ENCODE results near the gene DEXI.
"Not testable (repeated sequence)": the region's sequence is repeated elsewhere in the genome, so short reads cannot be mapped to it uniquely, and the experiment has no call there.

The DEXI gene

DNA sequence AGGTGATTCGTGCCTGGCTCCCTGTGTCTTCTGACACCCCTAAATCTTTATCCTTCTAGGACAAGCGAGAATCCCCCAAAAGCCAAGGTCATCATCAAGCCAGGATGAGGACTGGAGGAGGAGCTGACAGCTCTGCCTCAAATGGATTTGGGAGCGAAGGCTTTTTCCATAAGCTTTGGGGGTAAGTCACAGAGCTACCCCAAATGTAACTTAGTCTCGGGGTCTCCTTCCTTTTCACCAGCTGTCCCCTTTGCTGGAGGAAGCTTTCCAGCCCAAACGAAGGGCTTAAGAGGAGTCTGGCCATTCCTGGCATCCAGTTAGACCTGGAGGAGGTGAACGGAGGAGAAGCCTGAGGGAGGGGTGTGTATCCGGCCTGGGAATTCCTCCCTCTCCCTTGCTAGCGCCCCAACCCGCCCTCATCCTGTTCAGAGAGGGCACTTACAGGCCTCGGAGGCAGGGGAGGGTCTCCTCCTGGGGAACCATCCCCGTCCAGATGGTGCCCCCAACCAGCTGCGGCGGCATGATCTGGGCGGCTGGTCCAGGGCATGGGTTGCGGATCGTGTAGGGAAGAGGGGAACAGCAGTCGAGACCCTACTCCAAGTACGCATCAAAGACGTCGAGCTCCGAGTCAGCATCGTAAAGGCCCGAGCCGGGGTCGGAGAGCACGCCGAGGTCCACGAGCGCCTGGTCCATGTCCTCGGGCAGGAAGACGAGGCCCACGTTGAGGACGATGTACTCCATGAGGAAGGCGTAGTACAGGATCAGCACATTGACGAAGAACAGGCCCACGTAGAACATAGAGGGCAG, 938 bp downstream of the DEXI start:
- no peak for DNase-seq (ENCODE audit: low read depth in 2 of 2)

DNA sequence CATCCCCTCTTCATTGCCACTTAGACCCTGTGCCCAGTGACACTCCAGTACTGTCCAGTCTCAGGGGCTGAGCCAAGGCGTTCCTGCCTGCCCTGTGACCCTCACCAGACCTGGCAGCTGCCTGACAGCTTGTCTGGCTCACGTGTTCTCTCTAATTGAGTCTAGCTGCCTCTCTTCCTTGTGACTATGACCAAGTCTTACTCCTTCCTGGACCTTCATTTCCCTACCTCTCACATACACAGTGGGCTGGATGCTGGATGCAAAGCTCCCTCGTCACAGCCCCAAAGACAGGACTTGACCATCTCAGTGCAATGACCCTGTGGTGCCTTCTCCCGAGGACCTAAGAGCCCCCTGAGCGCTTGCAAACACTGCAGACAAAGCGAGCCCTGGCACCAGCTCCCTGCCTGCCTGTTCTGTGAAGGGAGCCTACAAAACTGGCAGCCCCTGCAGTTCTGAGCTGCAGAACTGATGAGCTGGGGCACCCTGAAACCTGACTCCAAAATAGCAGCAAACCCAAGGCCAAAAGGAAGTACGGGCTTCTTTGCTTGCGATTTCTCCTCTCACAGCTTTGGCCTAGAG, 1.7 kb downstream of the DEXI start:
- DNase-seq (ENCODE audit: low read depth in 2 of 2), result no peak

GRCh38 chr16:10939649-10940234, 2.5 kb downstream of the DEXI start:
- DNase-seq (ENCODE audit: low read depth in 2 of 2), result no peak

DNA sequence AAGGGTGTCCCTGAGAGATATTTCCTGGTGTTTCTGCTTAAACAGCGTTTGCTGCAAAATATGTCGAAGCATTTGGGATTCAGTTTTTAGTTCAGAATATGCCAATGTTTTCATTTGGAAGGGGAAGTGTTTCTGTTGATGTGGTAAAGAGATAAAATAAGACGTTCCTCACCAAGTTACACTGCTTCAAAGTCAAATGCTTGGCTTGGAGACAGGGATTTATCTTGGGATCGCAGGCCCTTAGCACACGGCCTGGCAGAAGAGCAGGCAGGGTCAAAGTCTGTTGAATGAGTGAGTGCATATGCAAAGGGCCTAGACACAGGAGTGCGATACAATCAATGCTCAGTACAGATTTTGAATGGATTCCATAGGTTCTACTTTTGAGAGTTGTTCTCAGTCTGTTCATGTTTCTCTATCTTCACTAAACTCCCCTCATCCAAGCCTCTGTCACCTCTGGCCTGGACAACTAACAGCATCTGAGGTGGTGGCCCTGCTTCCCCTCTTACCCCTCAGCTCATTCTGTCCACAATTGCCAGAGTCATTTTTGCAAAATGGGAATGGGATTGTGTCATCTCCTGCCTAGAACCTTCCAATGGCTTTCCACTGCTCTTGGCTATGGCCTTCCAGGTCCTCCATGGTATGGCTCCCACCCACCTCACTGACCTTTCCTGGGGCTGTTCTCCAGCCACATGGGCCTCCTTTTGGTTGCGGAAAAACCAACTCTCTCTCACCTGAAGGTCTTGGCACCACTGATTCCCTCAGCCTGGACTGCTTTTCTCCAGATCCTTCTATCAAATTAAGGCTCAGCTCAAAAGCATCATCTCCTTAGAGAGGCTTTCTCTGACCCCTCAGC, 3.2 kb downstream of the DEXI start:
- no peak for DNase-seq (ENCODE audit: low read depth in 2 of 2)

DNA sequence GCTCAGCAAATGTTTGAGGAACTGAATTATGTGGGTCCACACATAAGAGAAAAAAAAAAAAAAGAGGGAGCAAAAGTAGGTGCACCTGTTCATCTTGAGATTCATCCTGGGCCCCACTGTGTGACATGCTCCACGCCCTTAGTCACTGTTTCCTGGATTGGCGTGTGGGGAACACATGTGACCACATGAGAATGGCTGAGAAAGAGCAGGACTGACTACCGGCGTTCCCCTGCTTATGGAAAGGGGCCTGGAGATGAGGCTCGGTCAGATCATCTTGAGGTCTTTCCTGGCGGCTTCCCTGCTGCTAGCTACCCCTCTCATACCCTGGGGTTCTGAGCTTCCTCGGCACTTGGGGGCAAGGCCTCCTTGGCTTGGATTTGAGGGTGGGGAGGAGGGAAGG, 3.9 kb downstream of the DEXI start:
- DNase-seq (ENCODE audit: low read depth in 2 of 2), result peak in 1 of 2 donors; percentile 38

DNA sequence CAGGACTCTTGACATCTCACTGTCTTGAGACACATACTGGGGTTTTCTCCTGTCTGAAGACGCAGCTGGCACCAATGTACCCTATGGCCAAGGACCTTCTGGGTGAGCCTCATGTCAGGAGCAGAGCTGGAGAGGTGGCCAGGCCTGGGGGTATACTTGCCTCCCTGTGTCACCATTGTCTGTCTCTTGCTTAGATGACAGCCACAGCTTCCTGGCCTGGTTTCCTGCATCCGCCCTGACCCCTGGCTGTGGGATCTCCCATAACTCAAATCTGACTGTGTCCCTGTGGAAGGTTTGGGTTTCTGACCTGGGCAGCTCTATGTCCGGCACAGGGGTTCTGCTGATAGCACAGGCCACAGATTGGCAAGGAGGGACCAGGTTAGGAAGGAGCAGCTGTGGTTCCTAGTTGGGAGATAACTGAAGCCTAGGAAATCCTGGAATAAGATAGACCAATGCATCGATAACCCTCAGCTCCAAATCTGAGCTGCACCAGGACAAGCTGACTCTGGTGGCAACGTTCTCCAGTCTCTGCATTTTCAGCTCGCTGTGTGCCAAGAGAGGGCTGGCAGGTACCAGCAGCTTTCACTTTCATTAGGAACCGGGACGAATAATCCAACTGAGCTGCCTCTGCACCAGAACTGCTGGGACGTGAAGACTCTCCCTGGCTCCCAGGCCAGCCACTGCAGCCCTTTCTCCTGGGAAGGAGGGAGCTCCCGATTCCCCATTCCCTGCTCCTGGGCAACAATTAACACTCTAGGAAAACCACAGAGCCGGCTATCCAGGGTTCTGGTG, 5.0 kb downstream of the DEXI start:
- DNase-seq (ENCODE audit: low read depth in 2 of 2), result no peak

DNA sequence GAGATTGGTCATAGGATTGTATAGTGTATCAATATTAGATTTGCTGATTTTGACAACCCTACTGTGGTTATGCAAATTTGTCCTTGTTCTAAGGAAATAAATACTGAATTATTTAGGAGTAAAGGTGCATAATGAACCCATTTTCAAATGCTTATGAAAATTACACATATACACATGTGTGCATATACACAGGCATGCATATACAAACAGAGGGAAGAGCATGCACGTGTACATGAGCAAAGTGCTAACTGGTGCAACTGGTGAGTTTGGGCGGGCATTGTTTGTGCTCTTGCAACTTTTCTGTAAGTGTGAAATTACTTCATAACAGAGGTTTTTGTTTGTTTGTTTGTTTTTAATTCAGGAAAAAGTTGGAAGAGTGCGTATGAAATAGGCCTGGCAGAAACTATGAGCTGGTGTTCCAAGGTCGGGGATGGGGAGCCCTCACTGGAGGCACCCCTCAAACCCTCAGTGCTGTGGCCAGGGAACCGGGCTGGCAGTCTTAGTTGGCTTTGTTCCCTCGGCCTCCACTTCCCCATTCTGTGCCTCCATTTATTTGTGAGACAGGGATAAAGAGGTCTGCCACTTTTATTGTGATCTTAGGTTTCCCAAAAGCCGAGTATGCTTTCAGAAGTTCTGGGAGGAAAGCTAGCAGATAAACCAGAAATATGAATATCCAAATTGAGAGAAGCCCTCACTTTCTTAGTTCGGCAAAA, 5.8 kb downstream of the DEXI start:
- DNase-seq (ENCODE audit: low read depth in 2 of 2), result no peak

DNA sequence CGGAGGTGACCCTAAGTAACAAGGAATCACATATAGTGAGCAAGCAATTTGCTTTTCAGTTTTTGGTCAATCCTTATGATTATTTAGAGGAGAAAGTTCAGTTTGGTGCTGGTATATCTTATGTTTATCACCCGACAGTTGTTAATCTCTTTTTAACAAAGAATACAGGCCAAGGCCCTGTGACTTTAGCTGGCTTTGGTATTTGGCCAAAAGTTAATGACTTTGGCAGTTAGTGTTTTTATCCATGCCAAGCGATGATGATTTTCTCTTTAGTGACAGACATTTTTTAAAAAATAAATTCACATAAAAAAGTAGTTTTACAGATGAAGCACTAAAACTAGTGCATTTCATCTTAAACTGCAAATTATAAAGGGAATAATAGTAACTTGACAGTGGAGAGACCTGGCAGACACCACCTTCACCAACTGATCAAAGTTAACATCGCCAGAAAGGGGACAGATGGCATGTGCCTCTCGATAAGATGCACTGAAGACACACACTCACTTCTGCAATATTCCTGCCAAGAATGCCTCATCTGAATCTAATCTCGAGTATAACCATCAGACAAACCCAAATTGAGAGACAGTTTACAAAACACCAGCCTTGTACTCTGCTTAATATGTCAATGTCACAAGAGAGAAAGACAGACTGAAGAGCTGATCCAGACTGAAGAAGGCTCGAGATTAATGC, 6.9 kb downstream of the DEXI start:
- DNase-seq (ENCODE audit: low read depth in 2 of 2), result no peak

- no peak for DNase-seq (ENCODE audit: low read depth in 2 of 2)
These were observed 7.8 kb downstream of the DEXI start for GRCh38 chr16:10934325-10935107.

GRCh38 chr16:10933865-10934264, 8.4 kb downstream of the DEXI start:
- no peak for DNase-seq (ENCODE audit: low read depth in 2 of 2)

- no peak for DNase-seq (ENCODE audit: low read depth in 2 of 2)
These were observed 9.1 kb downstream of the DEXI start for GRCh38 chr16:10932959-10933710.

GRCh38 chr16:10931977-10932632, 10.2 kb downstream of the DEXI start:
- no peak for DNase-seq (ENCODE audit: low read depth in 2 of 2)

GRCh38 chr16:10931134-10931533, 11.1 kb downstream of the DEXI start:
- DNase-seq (ENCODE audit: low read depth in 2 of 2), result no peak

DNA sequence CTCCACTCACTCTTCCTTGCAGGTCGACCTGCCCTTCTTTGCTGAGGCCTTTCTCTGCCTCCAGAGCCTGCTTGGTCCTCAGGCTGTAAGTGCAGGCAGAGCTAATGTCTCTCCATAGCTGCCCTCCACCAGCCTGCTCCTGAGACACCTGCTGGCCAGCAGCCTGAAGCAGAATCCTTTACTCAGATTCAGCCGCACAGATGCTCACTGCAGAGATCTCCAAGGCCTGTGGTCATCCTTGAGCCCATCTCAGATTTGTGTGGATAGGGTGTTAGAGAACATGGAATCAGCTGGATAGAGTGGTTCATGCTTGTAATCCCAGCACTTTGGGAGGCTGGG, 11.5 kb downstream of the DEXI start:
- DNase-seq (ENCODE audit: low read depth in 2 of 2), result no peak

- DNase-seq (ENCODE audit: low read depth in 2 of 2), result no peak
These were observed 12.2 kb downstream of the DEXI start for GRCh38 chr16:10929853-10930754.

DNA sequence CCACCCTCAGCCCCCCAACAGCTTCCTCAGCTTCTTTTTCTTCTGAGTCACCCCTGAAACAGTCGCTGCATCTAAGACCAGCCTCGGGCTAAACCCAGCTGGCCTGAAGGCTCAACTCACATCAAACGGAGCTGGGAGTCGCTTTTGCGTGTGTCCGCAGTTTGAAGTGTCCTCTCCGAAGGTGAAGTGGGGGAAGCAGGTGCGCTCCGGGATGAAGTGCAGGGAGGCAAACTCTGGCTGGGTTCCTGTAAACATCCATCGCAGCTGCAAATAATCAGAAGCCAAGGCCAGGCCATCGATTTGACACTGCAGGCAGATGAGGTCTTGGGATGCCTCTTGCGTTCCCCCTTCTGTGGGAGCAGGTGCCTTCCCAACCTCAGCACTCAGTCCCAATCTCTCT, 13.2 kb downstream of the DEXI start:
- DNase-seq (ENCODE audit: low read depth in 2 of 2), result not testable (repeated sequence)

GRCh38 chr16:10927497-10928112, 14.7 kb downstream of the DEXI start:
- DNase-seq (ENCODE audit: low read depth in 2 of 2), result no peak
